Calu3 (cell line): ENCODE results near the gene WEE1. TPM values are rescaled to one million over a fixed set of nuclear protein-coding genes. Genes with fewer than 3 reads are reported as not detected.

Experiments used
- Bru-seq: library from RNA; stranded (reverse); fragments of 400-500 nt; gene quantifications from one replicate; lab custom pipeline; 2021; lab: Mats Ljungman, UMichigan
- BruChase-seq, 2 experiments: library from RNA; stranded (reverse); fragments of 400-500 nt; gene quantifications; one replicate each; lab custom pipeline; 2021; lab: Mats Ljungman, UMichigan
- BruUV-seq: library from RNA; stranded (reverse); fragments of 400-500 nt; replicated peaks from 2 replicates; lab custom pipeline; 2021; lab: Mats Ljungman, UMichigan
- CTCF ChIA-PET: fragments of 300-600 bp; sonication (Branson Sonifier 250); formaldehyde crosslinking; loops from one replicate; lab custom pipeline; 2022; ENCODE audit warnings: antibody characterized with exemption; lab: Charles Lee
- DNase-seq: peaks from one replicate; pipeline ENCODE4 v3.0.0; 2022
- H3K27ac Mint-ChIP-seq: one replicate; pipeline ENCODE4 v1.8.0; 2022; ENCODE audit warnings: mixed read lengths; ENCODE audit not compliant: unreplicated experiment
- H3K27me3 Mint-ChIP-seq: one replicate; pipeline ENCODE4 v1.8.0; 2022; ENCODE audit warnings: mixed read lengths; ENCODE audit not compliant: unreplicated experiment
- H3K36me3 Mint-ChIP-seq: one replicate; pipeline ENCODE4 v1.8.0; 2022; ENCODE audit warnings: mild to moderate bottlenecking, moderate library complexity, mixed read lengths; ENCODE audit not compliant: insufficient read depth, unreplicated experiment
- H3K4me1 Mint-ChIP-seq: one replicate; pipeline ENCODE4 v1.8.0; 2022; ENCODE audit warnings: mild to moderate bottlenecking, low read depth, mixed read lengths; ENCODE audit not compliant: unreplicated experiment
- H3K4me3 Mint-ChIP-seq: one replicate; pipeline ENCODE4 v1.8.0; 2022; ENCODE audit warnings: mild to moderate bottlenecking, low read depth, moderate library complexity, mixed read lengths; ENCODE audit not compliant: unreplicated experiment
- H3K9me3 Mint-ChIP-seq: one replicate; pipeline ENCODE4 v1.8.0; 2022; ENCODE audit warnings: low read depth, mixed read lengths; ENCODE audit not compliant: unreplicated experiment
- intact Hi-C: fragments of 100-400 bp; cut with micrococcal nuclease; formaldehyde crosslinking; loops from one replicate; pipeline ENCODE4 v1.10.0; 2022; ENCODE audit not compliant: unreplicated experiment
- long read RNA-seq: library from polyadenylated mRNA; stranded (forward); transcript quantifications from one replicate; pipeline ENCODE4 v2.0.0, GENCODE V29; 2022
- total RNA-seq: library from RNA; stranded (reverse); gene quantifications from 2 replicates; pipeline ENCODE4 v1.2.3, GENCODE V29; 2022
- TF ChIP-seq, protein P1 (sequence below): fragments of 200-600 bp; IDR thresholded peaks from one replicate; pipeline ENCODE4 v1.8.0; 2022; ENCODE audit warnings: antibody characterized with exemption; ENCODE audit not compliant: unreplicated experiment

WEE1 gene
- total RNA-seq (50.7 and 53.6 TPM in 2 replicates), Bru-seq, nascent RNA (percentile 97 among the genes with signal in this experiment), BruChase-seq, experiment 1, labeled RNA remaining after a 6-hour chase (percentile 77 among the genes with signal in this experiment), BruChase-seq, experiment 2, labeled RNA remaining after a 2-hour chase (percentile 94 among the genes with signal in this experiment)
- long read RNA-seq, transcript WEE1-202 (11 exons, 2,799 nt): major isoform, 31 of 46 reads
- long read RNA-seq, partial matches to known transcripts: 3 of 46 reads
- long read RNA-seq, other reads (novel, unspliced or antisense): 12 of 46 reads

DNA sequence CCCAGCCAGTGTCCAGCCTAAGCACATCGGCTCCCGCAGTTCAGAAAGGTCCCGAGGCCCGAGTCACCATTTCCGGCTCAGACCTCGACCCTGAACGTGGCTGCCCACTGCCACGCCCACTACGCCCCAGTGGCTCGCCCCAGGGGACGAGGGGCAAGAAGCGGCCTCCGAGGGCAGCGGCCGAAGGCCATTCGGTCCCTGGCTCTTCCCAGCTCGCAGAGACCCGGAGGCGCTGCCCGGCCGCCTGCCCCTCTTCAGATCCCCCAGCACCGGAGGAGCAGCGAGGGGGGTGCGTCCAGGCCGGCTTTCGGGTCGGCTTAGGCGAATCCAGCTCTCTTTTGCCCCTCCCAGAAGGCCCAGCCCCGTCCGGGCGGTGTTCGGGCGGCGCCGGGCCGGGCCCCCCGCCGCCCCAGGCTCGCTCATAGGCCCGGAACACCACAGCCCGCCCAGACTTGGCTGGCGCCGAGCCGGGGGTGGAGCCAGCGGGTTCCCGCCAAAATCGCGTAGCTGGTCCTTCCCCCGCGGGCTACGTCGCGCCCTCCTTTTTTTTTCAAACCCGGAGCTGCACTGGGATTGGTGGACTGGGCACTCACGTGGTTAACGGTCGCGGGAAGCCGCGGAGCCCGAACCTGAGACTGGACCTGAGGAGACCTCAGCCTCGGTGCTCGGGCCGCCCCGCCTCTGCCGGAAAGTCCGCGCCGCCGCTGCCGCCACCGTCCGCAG lies at the start of gene WEE1:
TSS of gene WEE1 (plus strand) at position 619 of the 723 bp plus-strand sequence. CDS start 264 bp downstream, outside the sequence.
- Mint-ChIP-seq H3K27me3 (no peaks in the 10 kb centered on the region), H3K4me3 (peak within 1 kb of the TSS; percentile 87), H3K9me3 (no peaks in the 10 kb centered on the region), H3K27ac (peak within 1 kb of the TSS; percentile 100), H3K4me1 (peaks cover 55% of the 10 kb centered on the region), H3K36me3 (peaks cover 81% of the 10 kb centered on the region)
- no TSS peak for BruUV-seq
- TF ChIP-seq, protein P1, sequence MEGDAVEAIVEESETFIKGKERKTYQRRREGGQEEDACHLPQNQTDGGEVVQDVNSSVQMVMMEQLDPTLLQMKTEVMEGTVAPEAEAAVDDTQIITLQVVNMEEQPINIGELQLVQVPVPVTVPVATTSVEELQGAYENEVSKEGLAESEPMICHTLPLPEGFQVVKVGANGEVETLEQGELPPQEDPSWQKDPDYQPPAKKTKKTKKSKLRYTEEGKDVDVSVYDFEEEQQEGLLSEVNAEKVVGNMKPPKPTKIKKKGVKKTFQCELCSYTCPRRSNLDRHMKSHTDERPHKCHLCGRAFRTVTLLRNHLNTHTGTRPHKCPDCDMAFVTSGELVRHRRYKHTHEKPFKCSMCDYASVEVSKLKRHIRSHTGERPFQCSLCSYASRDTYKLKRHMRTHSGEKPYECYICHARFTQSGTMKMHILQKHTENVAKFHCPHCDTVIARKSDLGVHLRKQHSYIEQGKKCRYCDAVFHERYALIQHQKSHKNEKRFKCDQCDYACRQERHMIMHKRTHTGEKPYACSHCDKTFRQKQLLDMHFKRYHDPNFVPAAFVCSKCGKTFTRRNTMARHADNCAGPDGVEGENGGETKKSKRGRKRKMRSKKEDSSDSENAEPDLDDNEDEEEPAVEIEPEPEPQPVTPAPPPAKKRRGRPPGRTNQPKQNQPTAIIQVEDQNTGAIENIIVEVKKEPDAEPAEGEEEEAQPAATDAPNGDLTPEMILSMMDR: no peak
- intact Hi-C loops: no loop called here
- CTCF ChIA-PET: interaction anchor here (0.7 to 1.2 kb wide), 5 partner anchors 39 to 67 kb away, joined by 3 to 5 read pairs (median 3); no protein-coding TSS in a partner anchor
- peak; percentile 99 for DNase-seq

DNA sequence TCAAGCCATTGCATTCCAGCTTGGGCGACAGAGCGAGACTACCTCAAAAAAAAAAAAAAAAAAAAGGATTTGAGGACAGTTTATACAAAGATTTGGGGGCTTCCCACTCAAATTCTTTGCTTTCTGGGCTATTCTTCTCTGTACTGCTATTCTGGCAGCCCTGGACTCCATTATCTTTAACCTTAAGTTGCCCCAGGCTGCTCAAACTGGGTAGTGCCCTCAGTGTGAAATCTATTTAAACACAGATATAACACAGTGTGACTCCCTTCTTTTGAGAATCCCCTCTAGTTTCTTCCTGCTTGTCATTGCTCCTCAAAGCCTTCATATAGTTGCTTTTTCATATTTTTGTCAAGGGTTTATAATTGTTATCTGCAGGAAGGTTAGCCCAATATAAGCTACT lies 49.5 kb upstream of the WEE1 start:
- no TSS peak for BruUV-seq
- intact Hi-C loops: no loop called here
- no peaks in the 10 kb centered on the region for H3K9me3 Mint-ChIP-seq
- no peak for DNase-seq
- H3K4me3 Mint-ChIP-seq: no peak overlapping the region
- CTCF ChIA-PET: no interaction called here
- no peaks in the 10 kb centered on the region for H3K36me3 Mint-ChIP-seq
- peaks cover 25% of the 10 kb centered on the region for H3K4me1 Mint-ChIP-seq
- H3K27ac Mint-ChIP-seq: no peak overlapping the region
- no peaks in the 10 kb centered on the region for H3K27me3 Mint-ChIP-seq
- TF ChIP-seq, protein P1: no peak

DNA sequence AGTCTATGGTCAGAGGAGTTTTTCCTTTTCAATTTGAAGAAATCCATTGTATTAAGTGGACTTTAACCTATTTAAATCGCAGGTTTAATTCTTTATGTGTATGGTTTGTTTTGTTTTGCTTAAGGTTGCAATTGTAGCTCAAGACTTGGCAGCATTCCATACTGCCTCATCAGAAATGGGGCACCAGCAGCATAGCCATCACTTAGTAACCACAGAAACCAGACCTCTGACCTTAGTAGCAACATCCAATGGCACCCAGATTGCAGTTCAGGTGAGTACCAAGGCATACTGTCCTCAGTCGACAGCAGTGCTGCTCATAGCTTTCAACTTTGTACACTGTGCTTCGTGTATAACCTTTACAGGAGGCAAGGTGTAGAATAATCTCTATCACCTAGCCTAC lies 48.4 kb upstream of the WEE1 start:
- CTCF ChIA-PET: interaction anchor here (0.7 to 1.0 kb wide), 3 partner anchors 10 to 48 kb away, joined by 3 read pairs; partner anchors contain the start of gene WEE1
- TF ChIP-seq, protein P1: no peak
- no peaks in the 10 kb centered on the region for H3K27me3 Mint-ChIP-seq
- no TSS peak for BruUV-seq
- H3K36me3 Mint-ChIP-seq: no peaks in the 10 kb centered on the region
- peaks cover 35% of the 10 kb centered on the region for H3K4me1 Mint-ChIP-seq
- peak; percentile 28 for DNase-seq
- H3K27ac Mint-ChIP-seq: no peak overlapping the region
- intact Hi-C loops: loop anchor here (5.0 kb wide), 1 partner anchor 52 kb away; no protein-coding TSS in a partner anchor
- no peak overlapping the region for H3K4me3 Mint-ChIP-seq
- H3K9me3 Mint-ChIP-seq: no peaks in the 10 kb centered on the region

DNA sequence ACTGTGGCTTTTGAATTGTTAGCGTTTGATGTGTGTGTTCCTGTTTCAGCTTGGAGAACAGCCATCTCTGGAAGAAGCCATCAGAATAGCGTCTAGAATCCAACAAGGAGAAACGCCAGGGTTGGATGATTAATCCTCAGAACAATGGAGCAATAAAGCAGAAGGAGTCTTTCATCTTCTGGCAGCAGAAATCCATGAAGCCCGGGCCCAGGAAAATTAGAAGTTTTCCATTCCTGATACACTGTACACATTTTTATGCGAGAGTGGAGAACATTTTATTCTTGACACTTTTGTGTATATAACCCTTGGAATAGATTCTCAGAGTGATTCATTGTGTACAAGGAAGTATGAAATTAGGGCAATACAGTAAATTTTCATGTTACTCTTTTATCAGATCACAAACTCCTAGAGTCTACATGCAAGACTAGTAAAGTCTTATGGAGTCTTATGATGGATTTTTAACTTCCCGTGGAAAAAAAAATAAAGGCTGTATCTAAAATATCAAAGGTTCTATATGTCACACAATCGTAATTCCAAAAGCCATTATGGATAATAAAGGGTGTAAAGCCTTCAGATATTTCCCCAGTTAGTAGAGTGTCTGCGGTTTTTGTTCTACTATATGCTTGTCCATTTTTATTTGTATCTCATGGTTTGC lies 45.9 kb upstream of the WEE1 start:
- intact Hi-C loops: loop anchor here (5.0 kb wide), 1 partner anchor 50 kb away; no protein-coding TSS in a partner anchor
- Mint-ChIP-seq H3K27ac (peak overlapping the region; percentile 68), H3K36me3 (peaks cover 5% of the 10 kb centered on the region), H3K9me3 (no peaks in the 10 kb centered on the region), H3K4me1 (peaks cover 35% of the 10 kb centered on the region), H3K27me3 (no peaks in the 10 kb centered on the region), H3K4me3 (peak overlapping the region; percentile 45)
- no peak for DNase-seq
- no TSS peak for BruUV-seq
- TF ChIP-seq, protein P1: no peak
- CTCF ChIA-PET: no interaction called here
